HEK293 (cell line): ENCODE results near the gene CSNK2A1.

Experiments used
- CTCF ChIA-PET: fragments of 350-600 bp; formaldehyde crosslinking; extraction: SDS; loops from one replicate; lab custom pipeline; 2021; ENCODE audit warnings: antibody characterized with exemption; lab: Yijun Ruan, JAX
- POLR2A ChIA-PET: fragments of 300-600 bp; formaldehyde crosslinking; extraction: SDS; loops from one replicate; lab custom pipeline; 2020; ENCODE audit warnings: antibody characterized with exemption, inconsistent platforms; lab: Yijun Ruan, JAX
- H3K27ac ChIP-seq: fragments of 200-500 bp; sonication (Bioruptor generic); 2 replicates; pipeline ENCODE4 v1.5.1; 2014; ENCODE audit warnings: low read depth, low read length, control low read depth, inconsistent platforms; ENCODE audit errors: extremely low read depth
- H3K36me3 ChIP-seq, 2 experiments: fragments of 200-500 bp in 1 of 2; sonication (Bioruptor generic) in 1 of 2; 1 replicate in 1 of 2; 2 replicates in 1 of 2; pipeline ENCODE4 v1.5.1; 2014 to 2017; ENCODE audit warnings: inconsistent platforms in 2 of 2, low read length in 2 of 2; ENCODE audit not compliant: control insufficient read depth in 2 of 2, insufficient read depth in 1 of 2
- H3K4me1 ChIP-seq: fragments of 200-500 bp; sonication (Bioruptor generic); 2 replicates; pipeline ENCODE4 v1.5.1; 2014; ENCODE audit warnings: mild to moderate bottlenecking, low read length, inconsistent platforms; ENCODE audit not compliant: control insufficient read depth, insufficient read depth
- H3K4me3 ChIP-seq: 2 replicates; pipeline ENCODE4 v1.5.1; 2011; ENCODE audit warnings: low read depth, mild to moderate bottlenecking, control low read depth, low read length, moderate library complexity
- H3K9me3 ChIP-seq: fragments of 200-500 bp; sonication (Bioruptor generic); 2 replicates; pipeline ENCODE4 v1.5.1; 2014; ENCODE audit warnings: low read depth, low read length, inconsistent platforms; ENCODE audit not compliant: control insufficient read depth, insufficient read depth
- HOXC10 ChIP-seq: sonication (generic); formaldehyde crosslinking; IDR thresholded peaks from 2 replicates; pipeline ENCODE4 v1.8.1; 2023; ENCODE audit warnings: mild to moderate bottlenecking, missing genetic modification reagents
- KLF7 ChIP-seq: fragments of 450-650 bp; formaldehyde crosslinking; IDR thresholded peaks from 2 replicates; pipeline ENCODE4 v1.5.1; 2016; ENCODE audit warnings: missing biosample characterization, missing genetic modification characterization, borderline replicate concordance
- KLF8 ChIP-seq: fragments of 450-650 bp; formaldehyde crosslinking; IDR thresholded peaks from 2 replicates; pipeline ENCODE4 v1.5.1; 2016; ENCODE audit warnings: missing biosample characterization, missing genetic modification characterization
- ZFP69B ChIP-seq: fragments of 450-650 bp; formaldehyde crosslinking; IDR thresholded peaks from 2 replicates; pipeline ENCODE4 v1.5.1; 2016; ENCODE audit warnings: missing biosample characterization, missing genetic modification characterization
- ZNF121 ChIP-seq: fragments of 450-650 bp; formaldehyde crosslinking; IDR thresholded peaks from 2 replicates; pipeline ENCODE4 v1.5.1; 2016; ENCODE audit warnings: missing biosample characterization, missing genetic modification characterization
- ZNF175 ChIP-seq: fragments of 450-650 bp; formaldehyde crosslinking; IDR thresholded peaks from 2 replicates; pipeline ENCODE4 v1.5.1; 2016; ENCODE audit warnings: missing biosample characterization, missing genetic modification characterization
- ZNF248 ChIP-seq: fragments of 450-650 bp; formaldehyde crosslinking; IDR thresholded peaks from 2 replicates; pipeline ENCODE4 v1.5.1; 2017; ENCODE audit warnings: missing biosample characterization, missing genetic modification characterization
- ZNF266 ChIP-seq: fragments of 450-650 bp; formaldehyde crosslinking; IDR thresholded peaks from 2 replicates; pipeline ENCODE4 v1.5.1; 2016; ENCODE audit warnings: missing biosample characterization, missing genetic modification characterization, low read depth
- ZNF416 ChIP-seq: fragments of 450-650 bp; formaldehyde crosslinking; IDR thresholded peaks from 2 replicates; pipeline ENCODE4 v1.5.1; 2016; ENCODE audit warnings: missing biosample characterization, missing genetic modification characterization
- ZNF48 ChIP-seq: fragments of 450-650 bp; formaldehyde crosslinking; IDR thresholded peaks from 2 replicates; pipeline ENCODE4 v1.5.1; 2016; ENCODE audit warnings: missing biosample characterization, missing genetic modification characterization
- ZNF549 ChIP-seq: fragments of 450-650 bp; IDR thresholded peaks from 2 replicates; pipeline ENCODE4 v1.5.1; 2018; ENCODE audit warnings: missing biosample characterization, missing genetic modification characterization, mild to moderate bottlenecking, inconsistent platforms, moderate library complexity
- ZNF560 ChIP-seq: fragments of 450-650 bp; formaldehyde crosslinking; IDR thresholded peaks from 2 replicates; pipeline ENCODE4 v1.5.1; 2017; ENCODE audit warnings: missing biosample characterization, missing genetic modification characterization, borderline replicate concordance
- ZNF610 ChIP-seq: fragments of 450-650 bp; formaldehyde crosslinking; IDR thresholded peaks from 2 replicates; pipeline ENCODE4 v1.5.1; 2016; ENCODE audit warnings: missing biosample characterization, missing genetic modification characterization, borderline replicate concordance
- ZNF623 ChIP-seq: fragments of 450-650 bp; formaldehyde crosslinking; IDR thresholded peaks from 2 replicates; pipeline ENCODE4 v1.5.1; 2016; ENCODE audit warnings: missing biosample characterization, missing genetic modification characterization
- ZXDB ChIP-seq: fragments of 450-650 bp; formaldehyde crosslinking; IDR thresholded peaks from 2 replicates; pipeline ENCODE4 v1.5.1; 2016; ENCODE audit warnings: missing biosample characterization, missing genetic modification characterization
- TF ChIP-seq, protein P1 (sequence below): fragments of 450-650 bp; formaldehyde crosslinking; conservative IDR thresholded peaks from 2 replicates; pipeline ENCODE4 v1.5.1; 2016; ENCODE audit warnings: low read depth, missing biosample characterization, missing genetic modification characterization

Gene CSNK2A1

DNA sequence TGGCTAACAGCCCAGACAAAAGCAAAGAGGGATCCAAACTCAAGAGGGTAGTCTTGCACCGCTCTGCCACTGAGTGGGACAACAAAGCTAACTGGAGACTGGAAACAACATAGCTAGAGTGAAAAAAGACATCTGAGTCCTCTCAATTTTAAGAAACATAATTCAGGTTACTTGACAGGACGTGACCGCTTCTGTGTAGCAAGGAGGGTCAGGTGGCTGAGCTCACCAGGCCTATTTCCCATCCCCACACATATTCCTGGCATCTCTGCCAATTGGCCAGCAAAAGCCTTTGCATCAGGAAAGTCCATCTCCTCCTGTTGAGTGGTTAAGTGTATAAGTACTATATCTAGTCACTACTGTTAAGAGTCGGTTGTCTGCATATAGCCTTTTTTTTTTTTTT is 55.9 kb downstream of the CSNK2A1 start:
- POLR2A ChIA-PET, result interaction anchor here (0.7 kb wide), 1 partner anchor 28 kb away, joined by 3 read pairs; no protein-coding TSS in a partner anchor
- Histone ChIP-seq H3K4me1 (no peaks in the 10 kb centered on the region), H3K4me3 (no peak overlapping the region), H3K9me3 (no peaks in the 10 kb centered on the region), H3K36me3 (peaks cover 84 to 94% of the 10 kb centered on the region in 2 experiments)
- CTCF ChIA-PET, result interaction anchor here (0.6 to 2.2 kb wide), 3 partner anchors 56 to 315 kb away, joined by 3 to 12 read pairs (median 5); no protein-coding TSS in a partner anchor
- TF ChIP-seq, protein P1, sequence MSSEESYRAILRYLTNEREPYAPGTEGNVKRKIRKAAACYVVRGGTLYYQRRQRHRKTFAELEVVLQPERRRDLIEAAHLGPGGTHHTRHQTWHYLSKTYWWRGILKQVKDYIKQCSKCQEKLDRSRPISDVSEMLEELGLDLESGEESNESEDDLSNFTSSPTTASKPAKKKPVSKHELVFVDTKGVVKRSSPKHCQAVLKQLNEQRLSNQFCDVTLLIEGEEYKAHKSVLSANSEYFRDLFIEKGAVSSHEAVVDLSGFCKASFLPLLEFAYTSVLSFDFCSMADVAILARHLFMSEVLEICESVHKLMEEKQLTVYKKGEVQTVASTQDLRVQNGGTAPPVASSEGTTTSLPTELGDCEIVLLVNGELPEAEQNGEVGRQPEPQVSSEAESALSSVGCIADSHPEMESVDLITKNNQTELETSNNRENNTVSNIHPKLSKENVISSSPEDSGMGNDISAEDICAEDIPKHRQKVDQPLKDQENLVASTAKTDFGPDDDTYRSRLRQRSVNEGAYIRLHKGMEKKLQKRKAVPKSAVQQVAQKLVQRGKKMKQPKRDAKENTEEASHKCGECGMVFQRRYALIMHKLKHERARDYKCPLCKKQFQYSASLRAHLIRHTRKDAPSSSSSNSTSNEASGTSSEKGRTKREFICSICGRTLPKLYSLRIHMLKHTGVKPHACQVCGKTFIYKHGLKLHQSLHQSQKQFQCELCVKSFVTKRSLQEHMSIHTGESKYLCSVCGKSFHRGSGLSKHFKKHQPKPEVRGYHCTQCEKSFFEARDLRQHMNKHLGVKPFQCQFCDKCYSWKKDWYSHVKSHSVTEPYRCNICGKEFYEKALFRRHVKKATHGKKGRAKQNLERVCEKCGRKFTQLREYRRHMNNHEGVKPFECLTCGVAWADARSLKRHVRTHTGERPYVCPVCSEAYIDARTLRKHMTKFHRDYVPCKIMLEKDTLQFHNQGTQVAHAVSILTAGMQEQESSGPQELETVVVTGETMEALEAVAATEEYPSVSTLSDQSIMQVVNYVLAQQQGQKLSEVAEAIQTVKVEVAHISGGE (tag by site-specific recombination), result no peak
- no peak for TF ChIP-seq ZNF48 (tag by site-specific recombination)
- TF ChIP-seq, all 188 proteins: peak for 0
- no peak overlapping the region for H3K27ac ChIP-seq

DNA sequence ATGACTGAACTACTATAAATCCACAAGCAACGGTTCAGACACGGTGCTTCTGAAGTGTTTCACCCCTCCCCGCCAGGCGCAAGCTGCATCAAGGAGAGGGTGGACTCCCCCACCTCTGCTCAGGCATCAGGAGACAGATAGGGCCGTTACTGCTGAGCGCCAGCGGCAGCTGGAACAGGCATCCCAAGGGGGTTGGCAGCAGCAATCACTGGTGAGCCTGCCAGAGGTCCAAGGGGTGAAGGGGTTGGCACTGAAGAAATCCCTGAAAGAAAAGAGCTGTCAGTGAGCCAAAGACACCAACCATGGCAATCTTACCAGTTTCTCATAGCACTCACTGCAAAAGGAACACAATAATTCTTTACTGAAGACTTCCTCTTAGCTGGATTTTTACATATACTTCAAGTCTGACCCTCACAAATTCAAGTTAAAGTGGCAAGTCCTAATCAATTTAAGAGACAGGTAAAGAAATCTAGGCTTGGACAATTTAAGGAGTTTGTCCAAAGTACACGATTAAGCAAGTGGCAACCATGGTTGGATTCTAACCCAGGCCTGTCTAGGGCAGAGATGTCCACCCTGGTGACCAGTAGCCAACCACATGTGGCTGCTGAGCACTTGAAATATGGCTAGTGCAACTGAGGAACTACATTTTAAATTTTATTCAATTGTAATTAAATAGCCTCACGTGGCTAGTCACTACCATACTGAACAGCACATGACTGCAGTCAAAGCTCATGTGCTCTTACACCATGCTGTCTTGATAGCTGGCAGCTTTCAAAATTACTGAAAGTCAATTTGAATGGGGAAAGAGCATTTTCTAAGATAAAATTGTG is 59.6 kb downstream of the CSNK2A1 start:
- CTCF ChIA-PET, result interaction anchor here (1.1 kb wide), 1 partner anchor 7 kb away, joined by 3 read pairs; no protein-coding TSS in a partner anchor
- H3K36me3 ChIP-seq, result peaks cover 48 to 88% of the 10 kb centered on the region in 2 experiments
- TF ChIP-seq ZNF248 (no peak), ZNF266 (tag by site-specific recombination) (no peak), ZNF610 (tag by site-specific recombination) (no peak), ZXDB (no peak)
- H3K9me3 ChIP-seq, result no peaks in the 10 kb centered on the region
- H3K4me1 ChIP-seq, result no peaks in the 10 kb centered on the region
- no peak overlapping the region for H3K27ac ChIP-seq
- H3K4me3 ChIP-seq, result no peak overlapping the region
- POLR2A ChIA-PET, result no interaction called here

DNA sequence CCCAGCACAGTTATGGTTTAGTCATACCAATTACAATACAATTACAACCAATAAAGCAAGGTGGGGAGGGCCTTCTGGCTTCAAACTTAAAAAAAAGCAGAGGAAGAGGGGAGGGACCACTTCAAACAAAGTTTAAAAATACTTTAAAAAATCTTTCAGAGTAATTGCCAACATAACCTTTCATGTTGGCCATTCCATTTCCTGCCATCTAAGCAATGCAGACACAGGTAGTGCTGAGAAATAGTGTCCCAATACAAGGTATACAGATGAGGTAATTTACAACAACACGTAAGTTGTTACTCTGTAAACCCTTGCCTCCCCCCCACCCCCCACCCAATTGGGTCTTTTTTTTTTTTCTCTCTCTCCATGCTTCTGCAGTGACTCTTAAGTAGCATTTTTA is 62.4 kb downstream of the CSNK2A1 start:
- Histone ChIP-seq H3K36me3 (peaks cover 47 to 80% of the 10 kb centered on the region in 2 experiments), H3K9me3 (no peaks in the 10 kb centered on the region), H3K4me3 (no peak overlapping the region), H3K4me1 (no peaks in the 10 kb centered on the region), H3K27ac (no peak overlapping the region)
- TF ChIP-seq ZNF175 (tag by site-specific recombination) (no peak), ZNF560 (tag by site-specific recombination) (no peak), KLF7 (tag by site-specific recombination) (no peak), KLF8 (tag by site-specific recombination) (no peak), ZNF623 (tag by site-specific recombination) (no peak), ZFP69B (tag by site-specific recombination) (no peak), ZNF121 (tag by site-specific recombination) (no peak), ZNF416 (no peak), HOXC10 (CRISPR knock-in tag) (no peak), ZNF549 (no peak)
- ChIA-PET POLR2A (no interaction called here), CTCF (interaction anchor here (0.6 to 2.0 kb wide), 5 partner anchors 9 to 258 kb away, joined by 3 to 16 read pairs (median 6); no protein-coding TSS in a partner anchor)
